IPS DF 6.9 (cell line): Measurements from ENCODE around the gene TMCC1.
"Not testable (repeated sequence)": the region's sequence is repeated elsewhere in the genome, so short reads cannot be mapped to it uniquely, and the experiment has no call there.

ENCODE experiments used
- DNase-seq: peaks from one replicate; pipeline ENCODE4 v3.0.0-alpha.2; 2013; ENCODE audit warnings: low read depth, low spot score
- H3K27ac ChIP-seq: one replicate; pipeline ENCODE4 v1.5.1; 2013; ENCODE audit warnings: low read length, control low read depth
- H3K27me3 ChIP-seq: 2 replicates; pipeline ENCODE4 v1.6.1; 2013; ENCODE audit warnings: mild to moderate bottlenecking, low read length; ENCODE audit not compliant: control insufficient read depth, insufficient read depth
- H3K36me3 ChIP-seq: 2 replicates; pipeline ENCODE4 v1.6.1; 2013; ENCODE audit warnings: low read length; ENCODE audit not compliant: control insufficient read depth, insufficient read depth
- H3K4me1 ChIP-seq: 2 replicates; pipeline ENCODE4 v1.6.1; 2013; ENCODE audit warnings: low read length; ENCODE audit not compliant: control insufficient read depth, insufficient read depth
- H3K4me3 ChIP-seq: 2 replicates; pipeline ENCODE4 v1.5.1; 2013; ENCODE audit warnings: mild to moderate bottlenecking, low read length
- H3K9me3 ChIP-seq: 2 replicates; pipeline ENCODE4 v1.6.1; 2013; ENCODE audit warnings: low read length, inconsistent platforms; ENCODE audit not compliant: control insufficient read depth, insufficient read depth
- WGBS: extraction: QIAGEN DNeasy Blood & Tissue Kit; methylation state at CpG from one replicate; pipeline ENCODE4 v1.1.7; 2013; ENCODE audit warnings: mixed read lengths, missing lambda C conversion rate; ENCODE audit not compliant: insufficient read length, insufficient coverage; 5-methylcytosine and 5-hydroxymethylcytosine counted together

TMCC1 gene

DNA sequence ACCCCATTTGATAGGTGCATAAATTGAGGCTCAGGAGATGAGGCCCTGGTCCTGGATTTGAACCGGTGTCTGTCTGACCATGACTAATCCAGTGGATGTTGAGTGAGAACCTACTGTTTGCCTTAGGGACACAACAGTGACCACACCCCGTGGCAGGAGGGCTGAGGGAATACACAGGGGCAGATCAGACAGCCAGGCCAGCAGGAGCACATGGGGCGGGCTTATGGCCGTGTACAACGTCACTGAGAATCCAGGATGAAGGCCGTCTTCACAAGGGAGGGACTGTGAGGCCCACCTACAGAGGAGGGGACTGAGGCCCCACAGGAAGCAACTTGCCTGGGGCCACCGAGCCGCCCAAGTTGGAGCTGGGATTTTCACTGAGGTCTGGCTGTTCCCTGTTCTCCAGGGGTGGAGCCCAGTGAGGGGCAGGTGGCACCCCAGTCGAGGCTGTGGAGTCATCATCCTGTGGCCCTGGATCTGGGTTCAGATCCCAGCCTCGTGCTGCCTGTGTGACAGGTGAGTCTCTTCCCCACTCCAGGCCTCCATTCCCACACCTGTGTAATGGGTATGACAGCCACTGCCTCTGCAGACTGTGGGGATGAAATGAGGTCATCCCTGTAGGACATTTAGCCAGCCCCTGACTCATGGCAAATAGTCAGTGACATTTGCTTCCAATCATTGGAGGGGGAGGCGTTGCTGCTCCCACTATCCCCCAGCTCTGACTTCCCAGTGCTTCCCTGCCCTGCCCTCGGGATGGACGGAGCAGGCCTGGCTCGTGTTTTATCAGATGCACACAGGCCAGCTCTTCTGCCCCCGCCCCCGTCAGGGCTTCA is 280.8 kb downstream of the TMCC1 start:
- no CpG with 5 or more reads among the region's 16 CpGs for WGBS
- Histone ChIP-seq H3K4me3 (no peak overlapping the region), H3K4me1 (peaks cover 7% of the 10 kb centered on the region), H3K27me3 (no peaks in the 10 kb centered on the region), H3K27ac (no peak overlapping the region), H3K36me3 (no peaks in the 10 kb centered on the region), H3K9me3 (no peaks in the 10 kb centered on the region)
- DNase-seq: no peak

DNA sequence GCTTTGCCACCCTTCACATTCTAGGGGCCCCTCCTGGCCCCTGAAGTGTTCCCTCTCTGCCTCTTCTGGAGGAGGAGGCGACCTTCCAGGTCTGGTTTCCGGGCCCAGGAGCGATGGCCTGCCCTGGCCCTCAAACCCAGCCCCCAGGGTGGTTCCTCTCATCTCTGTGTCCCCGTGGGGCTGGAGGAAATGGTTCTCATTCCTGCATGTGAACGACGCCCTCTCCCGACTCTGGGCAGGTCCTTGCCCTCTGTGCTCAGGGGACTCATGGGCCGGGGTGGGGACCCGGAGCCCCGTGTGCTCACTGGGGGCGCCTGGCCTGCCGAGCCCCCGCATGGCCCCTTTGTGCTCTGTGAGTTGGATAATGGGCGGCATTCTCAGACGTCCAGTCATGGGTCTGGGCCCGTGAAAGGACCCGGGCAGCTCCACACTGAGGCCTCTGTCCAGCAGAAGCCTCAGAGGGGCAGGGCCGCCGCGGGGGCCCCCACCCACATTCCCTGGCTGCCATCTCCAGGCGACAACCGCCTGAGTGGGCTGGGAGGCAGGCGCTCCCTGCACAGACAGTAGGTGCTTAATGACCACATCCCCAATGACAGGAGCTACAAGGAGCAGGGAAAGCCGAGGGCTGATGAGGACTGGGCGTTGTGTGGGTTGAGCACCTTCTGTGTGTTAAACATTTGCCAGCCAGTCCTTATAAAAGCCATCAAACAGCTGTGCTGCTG is 281.5 kb downstream of the TMCC1 start:
- Histone ChIP-seq H3K27ac (no peak overlapping the region), H3K27me3 (no peaks in the 10 kb centered on the region), H3K36me3 (no peaks in the 10 kb centered on the region), H3K4me1 (peaks cover 10% of the 10 kb centered on the region), H3K4me3 (no peak overlapping the region), H3K9me3 (no peaks in the 10 kb centered on the region)
- no peak for DNase-seq
- no CpG with 5 or more reads among the region's 25 CpGs for WGBS

DNA sequence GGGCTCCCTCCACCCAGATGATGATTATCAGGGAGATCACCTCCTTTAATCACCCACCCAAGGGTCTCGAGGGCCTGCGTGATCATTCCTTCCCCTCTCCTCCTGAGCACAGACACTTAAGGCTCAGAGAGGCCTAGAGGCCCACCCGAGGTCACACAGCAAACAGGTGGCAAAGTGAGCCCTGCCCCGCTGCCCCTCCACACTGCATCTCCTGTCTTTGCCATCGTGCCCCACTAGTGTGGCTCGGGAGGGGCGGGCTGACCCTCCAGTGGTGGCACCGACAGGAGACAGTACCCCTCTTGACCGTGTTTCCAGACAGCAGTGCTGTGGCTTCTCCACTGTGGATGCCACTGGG is 282.1 kb downstream of the TMCC1 start:
- Histone ChIP-seq H3K27me3 (no peaks in the 10 kb centered on the region), H3K36me3 (no peaks in the 10 kb centered on the region), H3K4me1 (peaks cover 10% of the 10 kb centered on the region), H3K27ac (no peak overlapping the region), H3K9me3 (no peaks in the 10 kb centered on the region), H3K4me3 (no peak overlapping the region)
- no CpG with 5 or more reads among the region's 9 CpGs for WGBS
- DNase-seq: no peak

DNA sequence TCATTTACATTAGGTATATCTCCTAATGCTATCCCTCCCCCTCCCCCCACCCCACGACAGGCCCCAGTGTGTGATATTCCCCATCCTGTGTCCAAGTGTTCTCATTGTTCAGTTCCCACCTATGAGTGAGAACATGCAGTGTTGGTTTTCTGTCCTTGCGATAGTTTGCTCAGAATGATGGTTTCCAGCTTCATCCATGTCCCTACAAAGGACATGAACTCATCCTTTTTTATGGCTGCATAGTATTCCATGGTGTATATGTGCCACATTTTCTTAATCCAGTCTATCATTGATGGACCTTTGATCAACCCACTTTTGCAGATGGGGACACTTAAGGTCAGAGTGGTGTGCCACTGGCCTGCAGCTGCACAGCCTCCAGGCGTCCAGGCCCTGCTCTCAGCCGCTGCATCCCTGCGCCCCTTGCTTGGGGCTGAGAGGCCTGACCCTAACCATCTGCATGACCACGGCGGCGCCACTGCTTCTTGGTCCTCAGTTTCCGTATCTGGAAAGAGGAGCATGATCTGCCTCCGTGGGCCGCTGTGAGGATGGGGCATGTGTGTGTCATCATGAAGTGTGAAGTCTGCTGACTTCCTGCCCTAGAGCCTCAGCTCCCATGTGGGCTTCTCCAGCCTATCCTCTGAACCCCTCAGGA is 282.6 kb downstream of the TMCC1 start:
- not testable (repeated sequence) for H3K27me3 ChIP-seq, H3K36me3 ChIP-seq, H3K27ac ChIP-seq, H3K9me3 ChIP-seq, DNase-seq, H3K4me3 ChIP-seq, H3K4me1 ChIP-seq
- WGBS: no CpG with 5 or more reads among the region's 11 CpGs

DNA sequence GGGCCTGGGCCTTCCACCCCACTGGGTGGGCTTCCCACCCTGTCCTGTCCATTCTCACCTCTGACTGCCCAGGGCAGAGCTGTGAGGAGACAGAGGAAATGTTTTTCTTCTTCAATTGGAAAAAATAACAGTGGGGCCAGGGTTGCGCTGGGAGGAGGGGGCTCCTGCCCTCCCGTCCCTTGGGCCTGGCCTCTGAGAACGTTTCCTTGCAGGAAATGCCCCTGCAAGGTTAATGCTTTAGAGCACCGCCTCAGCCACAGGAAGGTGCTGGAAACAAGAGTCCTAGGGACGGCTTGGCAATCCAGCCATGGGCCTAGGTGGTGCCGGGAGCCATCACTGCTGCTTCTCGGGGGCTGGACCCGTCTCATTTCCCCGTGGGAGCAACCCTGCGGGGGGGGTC is 283.2 kb downstream of the TMCC1 start:
- Histone ChIP-seq H3K27me3 (peaks cover 4% of the 10 kb centered on the region; the same call in 1 of the 2 replicates), H3K9me3 (no peaks in the 10 kb centered on the region), H3K4me3 (no peak overlapping the region), H3K4me1 (peaks cover 10% of the 10 kb centered on the region), H3K36me3 (no peaks in the 10 kb centered on the region), H3K27ac (no peak overlapping the region)
- no CpG with 5 or more reads among the region's 10 CpGs for WGBS
- DNase-seq: no peak

DNA sequence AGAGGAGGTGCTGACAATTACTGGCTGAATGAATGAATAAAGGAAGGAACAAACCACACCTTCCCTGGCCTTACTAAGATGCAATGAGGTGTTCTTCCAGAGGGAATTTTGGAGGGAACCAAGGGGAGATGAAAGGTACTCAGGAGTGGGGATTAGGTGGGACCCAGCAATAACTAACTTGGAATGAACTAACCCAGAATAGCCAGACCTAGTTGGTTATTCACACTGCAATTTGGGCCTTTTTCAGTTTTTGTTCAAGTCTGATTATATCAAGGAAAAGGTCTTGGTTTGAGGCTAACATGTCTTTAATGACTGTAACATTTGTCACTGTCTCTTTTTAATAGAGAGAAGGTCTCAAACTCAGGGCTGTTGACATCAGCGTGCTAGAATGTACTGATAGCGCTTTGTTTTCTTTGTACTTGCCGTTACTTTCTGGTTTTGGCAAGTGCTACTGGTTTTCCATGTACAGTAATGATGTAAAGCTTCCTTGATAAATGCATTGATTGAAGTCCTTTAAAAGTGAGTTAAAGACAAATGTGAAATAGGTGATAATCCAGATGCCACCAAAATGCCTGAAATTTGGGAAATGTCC is 283.8 kb downstream of the TMCC1 start:
- Histone ChIP-seq H3K9me3 (no peaks in the 10 kb centered on the region), H3K4me3 (no peak overlapping the region), H3K27me3 (peaks cover 6% of the 10 kb centered on the region; the same call in 1 of the 2 replicates), H3K4me1 (peaks cover 11% of the 10 kb centered on the region), H3K27ac (no peak overlapping the region), H3K36me3 (no peaks in the 10 kb centered on the region)
- no peak for DNase-seq
- no CpG with 5 or more reads among the region's 3 CpGs for WGBS

DNA sequence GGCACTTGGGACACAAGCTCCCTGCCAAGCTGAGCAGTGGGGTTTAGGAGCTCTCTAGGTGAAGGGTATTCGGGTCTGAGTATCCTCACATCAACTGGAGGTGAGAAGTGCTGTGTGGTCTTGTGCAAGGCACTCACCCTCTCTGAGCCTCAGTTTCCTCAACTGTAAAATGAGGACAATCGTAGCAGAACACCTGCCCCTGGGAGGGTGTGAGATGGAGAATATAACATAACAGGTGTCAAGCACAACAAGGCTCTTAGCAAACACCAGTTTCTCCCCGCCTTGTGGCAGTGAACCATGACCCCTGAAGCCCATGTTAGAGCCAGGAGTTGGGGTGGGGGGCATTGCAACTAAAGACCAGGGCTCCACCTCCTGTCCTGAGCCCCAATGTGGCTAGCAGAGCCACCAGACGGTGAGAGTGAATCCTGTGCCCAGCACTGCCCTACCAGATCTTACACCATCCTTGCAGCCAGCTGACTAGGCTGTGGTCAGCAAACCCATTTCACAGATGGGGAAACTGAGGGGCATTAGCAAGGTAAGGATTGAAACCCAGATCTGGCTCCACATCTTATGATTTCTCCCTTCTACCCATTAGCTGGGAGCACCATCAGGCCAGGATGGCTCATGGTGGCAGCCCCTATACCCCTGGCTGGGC is 284.4 kb downstream of the TMCC1 start:
- H3K9me3 ChIP-seq: no peaks in the 10 kb centered on the region
- H3K27ac ChIP-seq: no peak overlapping the region
- peaks cover 14% of the 10 kb centered on the region for H3K4me1 ChIP-seq
- WGBS: no CpG with 5 or more reads among the region's 4 CpGs
- peaks cover 6% of the 10 kb centered on the region; the same call in 1 of the 2 replicates for H3K27me3 ChIP-seq
- H3K4me3 ChIP-seq: no peak overlapping the region
- no peaks in the 10 kb centered on the region for H3K36me3 ChIP-seq
- no peak for DNase-seq

DNA sequence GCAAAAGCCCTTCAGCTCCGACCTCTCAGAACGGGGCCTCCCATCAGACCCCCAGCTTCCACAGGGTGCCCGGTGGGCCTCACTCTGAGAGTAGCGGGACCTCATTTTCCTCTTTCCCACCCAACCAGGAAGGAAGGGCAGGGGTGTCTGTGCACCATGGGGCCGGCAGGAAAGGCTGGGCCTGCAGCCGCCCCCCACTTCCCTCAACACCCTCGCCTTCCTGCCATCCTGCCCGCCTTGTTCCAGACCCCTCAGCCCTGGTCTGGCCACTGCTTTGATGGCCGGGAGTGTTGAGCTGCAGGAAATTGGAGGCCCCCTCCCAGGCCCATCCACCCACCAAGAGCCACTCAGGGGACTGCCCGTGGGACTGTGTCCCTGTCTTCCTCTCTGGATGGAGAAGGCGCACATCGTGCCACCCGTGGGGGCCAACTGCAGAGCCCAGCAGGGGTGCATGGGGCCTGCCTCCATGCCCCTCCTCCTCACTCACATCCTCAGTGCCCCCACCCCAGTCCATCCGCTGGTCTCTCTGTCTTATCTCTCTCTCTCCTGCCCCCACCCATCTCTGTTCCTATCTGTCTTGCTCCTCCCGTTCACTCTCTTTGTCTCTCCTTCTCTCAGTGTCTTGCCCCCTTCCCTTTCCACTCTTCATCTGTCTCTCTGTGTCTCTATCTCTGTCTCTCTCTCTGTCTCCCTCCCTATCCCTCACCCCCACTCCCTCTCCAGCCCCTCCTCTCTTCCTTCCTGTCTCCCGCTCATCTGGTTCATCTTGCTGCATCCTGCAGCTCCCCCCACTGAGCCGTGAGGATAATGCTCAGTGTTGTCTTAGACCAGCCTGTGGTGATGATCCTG is 285.2 kb downstream of the TMCC1 start:
- Histone ChIP-seq H3K36me3 (no peaks in the 10 kb centered on the region), H3K27ac (no peak overlapping the region), H3K9me3 (no peaks in the 10 kb centered on the region), H3K4me1 (peaks cover 18% of the 10 kb centered on the region), H3K27me3 (peaks cover 6% of the 10 kb centered on the region; the same call in 1 of the 2 replicates), H3K4me3 (no peak overlapping the region)
- WGBS: no CpG with 5 or more reads among the region's 17 CpGs
- DNase-seq: no peak

DNA sequence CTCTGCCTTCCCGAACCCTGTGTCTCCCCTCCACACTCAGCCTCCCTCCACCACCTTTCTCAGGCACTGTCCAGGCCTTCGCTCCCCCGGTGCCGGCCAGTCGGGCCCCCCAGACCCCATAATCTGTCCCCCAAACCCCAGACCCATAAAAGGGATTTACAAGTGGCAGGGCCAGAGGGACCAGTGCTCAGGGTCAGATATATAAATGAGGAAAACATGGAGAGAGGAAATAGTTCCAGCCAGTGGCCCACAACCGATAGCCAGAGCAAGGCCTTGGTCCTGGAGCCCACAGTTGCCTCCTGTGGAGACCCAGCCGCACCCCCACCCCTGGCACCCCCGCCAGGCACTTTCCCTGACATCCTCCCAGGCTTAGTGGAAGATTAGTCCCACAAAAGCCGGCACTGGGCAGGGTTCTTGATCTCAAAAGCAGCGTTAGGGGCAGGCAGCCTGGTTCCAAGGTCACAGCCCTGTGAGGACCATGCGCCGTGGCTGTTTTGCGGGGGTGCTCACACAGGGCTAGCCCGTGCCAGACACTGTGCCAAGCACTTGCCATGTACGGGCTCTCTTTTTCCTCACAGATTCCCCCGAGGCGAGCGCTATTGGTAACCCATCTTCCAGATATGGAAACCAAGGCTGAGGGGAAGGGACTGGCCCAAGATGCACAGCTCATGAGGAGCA is 286.0 kb downstream of the TMCC1 start:
- peaks cover 6% of the 10 kb centered on the region; the same call in 1 of the 2 replicates for H3K27me3 ChIP-seq
- no peak for DNase-seq
- no peak overlapping the region for H3K27ac ChIP-seq
- peaks cover 21% of the 10 kb centered on the region for H3K4me1 ChIP-seq
- peak overlapping the region; percentile 57; the same call in 1 of the 2 replicates for H3K4me3 ChIP-seq
- H3K9me3 ChIP-seq: no peaks in the 10 kb centered on the region
- H3K36me3 ChIP-seq: no peaks in the 10 kb centered on the region
- WGBS: no CpG with 5 or more reads among the region's 18 CpGs
